Activated CD8-positive, alpha-beta memory T cell treated with anti-CD3 and anti-CD28 coated beads for 1 hour (primary cell): ENCODE data around the gene RTBDN.

Source experiments
- DNase-seq, 2 donors: peaks; one replicate each; pipeline ENCODE4 v3.0.0-alpha.2; 2020; ENCODE audit warnings: low read depth in 1 of 2; ENCODE audit errors: extremely low read depth in 1 of 2

Gene RTBDN

GRCh38 chr19:12834566-12834943 lies at the start of gene RTBDN:
Gene RTBDN (minus strand): TSS chr19:12834579. CDS start chr19:12829979, 4,600 bp downstream.
- DNase-seq, result no peak

- no peak for DNase-seq
Measured at GRCh38 chr19:12882589-12882988, 48.2 kb upstream of the RTBDN start.

- peak; percentile 72 to 74 for DNase-seq
Measured at GRCh38 chr19:12881172-12881808, 46.9 kb upstream of the RTBDN start, which contains the start of gene DNASE2. Gene DNASE2 (minus strand): TSS chr19:12881449. CDS start chr19:12881375, 74 bp downstream.

GRCh38 chr19:12880551-12881171 lies 46.3 kb upstream of the RTBDN start:
- DNase-seq, result no peak

- DNase-seq, result no peak
Measured at GRCh38 chr19:12875086-12875485, 40.7 kb upstream of the RTBDN start.

GRCh38 chr19:12873891-12874745 lies 39.7 kb upstream of the RTBDN start:
- no peak for DNase-seq

DNA sequence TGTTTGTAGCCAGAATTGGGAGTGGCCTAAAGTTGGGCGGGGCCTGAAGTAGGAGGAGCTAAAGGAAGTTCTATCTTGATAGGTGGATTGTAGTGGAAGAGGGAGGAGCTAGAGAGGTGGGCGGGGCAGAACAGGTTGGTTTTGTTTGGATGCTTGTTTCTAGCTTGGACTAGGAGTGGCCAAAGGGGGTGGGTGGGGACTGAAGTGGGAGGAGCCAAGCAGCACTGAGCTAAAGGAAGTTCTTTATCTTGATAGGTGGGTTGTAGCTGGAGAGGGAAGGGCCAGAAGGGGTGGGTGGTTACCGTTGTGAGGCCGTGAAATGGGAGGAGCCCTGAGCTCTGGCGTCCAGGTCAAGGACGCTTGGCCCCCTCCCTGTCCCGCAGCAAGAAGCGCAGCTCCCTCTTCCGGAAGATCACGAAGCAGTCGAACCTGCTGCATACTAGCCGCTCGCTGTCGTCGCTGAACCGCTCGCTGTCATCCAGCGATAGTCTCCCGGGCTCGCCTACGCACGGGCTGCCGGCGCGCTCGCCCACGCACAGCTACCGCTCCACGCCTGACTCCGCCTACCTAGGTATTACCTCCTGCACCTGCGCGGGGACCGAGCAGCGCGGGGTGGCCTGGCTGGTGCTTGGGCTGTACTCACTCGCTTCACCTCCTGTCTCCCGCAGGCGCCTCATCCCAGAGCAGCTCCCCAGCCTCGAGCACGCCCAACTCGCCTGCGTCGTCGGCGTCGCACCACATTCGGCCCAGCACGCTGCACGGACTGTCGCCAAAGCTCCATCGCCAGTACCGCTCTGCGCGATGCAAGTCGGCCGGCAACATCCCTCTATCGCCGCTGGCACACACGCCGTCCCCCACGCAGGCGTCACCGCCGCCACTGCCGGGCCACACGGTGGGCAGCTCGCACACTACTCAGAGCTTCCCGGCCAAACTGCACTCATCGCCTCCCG lies 38.8 kb upstream of the RTBDN start:
- DNase-seq, result peak in 1 of 2 donors; percentile 32

DNA sequence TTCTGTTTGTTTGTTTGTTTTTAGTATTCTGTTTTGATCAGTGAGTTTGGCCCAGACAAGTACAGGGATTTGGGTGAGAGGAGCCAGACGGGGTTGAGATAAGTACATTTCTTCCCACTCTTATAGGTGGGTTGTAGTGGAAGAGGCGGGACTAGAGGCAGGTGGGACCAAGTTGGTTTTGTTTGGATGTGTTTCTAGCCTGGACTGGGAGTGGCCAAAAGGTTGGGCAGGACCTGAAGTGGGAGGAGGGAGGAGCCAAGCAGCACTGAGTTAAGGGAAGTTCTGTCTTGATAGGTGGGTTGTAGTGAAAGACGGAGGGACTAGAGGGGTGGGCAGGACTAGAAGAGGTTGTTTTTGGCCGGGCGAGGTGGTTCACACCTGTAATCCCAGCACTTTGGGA lies 37.9 kb upstream of the RTBDN start:
- DNase-seq, result no peak

GRCh38 chr19:12871681-12872080 lies 37.3 kb upstream of the RTBDN start:
- DNase-seq, result no peak

DNA sequence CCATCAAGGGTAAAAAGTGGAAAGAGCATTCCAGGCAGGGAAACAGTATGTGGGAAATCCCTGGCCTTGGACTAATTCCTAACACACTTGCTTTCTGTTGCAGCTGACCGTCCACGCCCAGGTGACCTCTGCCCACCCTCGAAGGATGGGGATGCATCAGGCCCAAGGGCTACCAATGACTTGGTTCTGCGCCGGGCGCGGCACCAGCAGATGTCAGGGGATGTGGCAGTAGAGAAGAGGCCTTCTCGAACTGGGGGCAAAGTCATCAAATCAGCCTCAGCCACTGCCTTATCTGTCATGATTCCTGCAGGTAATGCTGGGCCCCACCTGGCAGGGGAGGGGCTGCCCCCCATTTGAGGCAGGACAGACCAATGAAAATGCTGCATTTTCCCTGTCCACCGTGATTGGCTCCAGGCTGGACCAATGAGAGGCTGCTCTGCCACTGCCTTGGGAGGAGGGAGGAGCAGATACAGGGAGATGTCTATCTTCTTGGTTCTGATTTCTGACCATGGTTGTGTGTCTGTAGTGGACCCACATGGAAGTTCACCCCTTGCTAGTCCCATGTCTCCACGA lies 34.2 kb upstream of the RTBDN start:
- no peak for DNase-seq

DNA sequence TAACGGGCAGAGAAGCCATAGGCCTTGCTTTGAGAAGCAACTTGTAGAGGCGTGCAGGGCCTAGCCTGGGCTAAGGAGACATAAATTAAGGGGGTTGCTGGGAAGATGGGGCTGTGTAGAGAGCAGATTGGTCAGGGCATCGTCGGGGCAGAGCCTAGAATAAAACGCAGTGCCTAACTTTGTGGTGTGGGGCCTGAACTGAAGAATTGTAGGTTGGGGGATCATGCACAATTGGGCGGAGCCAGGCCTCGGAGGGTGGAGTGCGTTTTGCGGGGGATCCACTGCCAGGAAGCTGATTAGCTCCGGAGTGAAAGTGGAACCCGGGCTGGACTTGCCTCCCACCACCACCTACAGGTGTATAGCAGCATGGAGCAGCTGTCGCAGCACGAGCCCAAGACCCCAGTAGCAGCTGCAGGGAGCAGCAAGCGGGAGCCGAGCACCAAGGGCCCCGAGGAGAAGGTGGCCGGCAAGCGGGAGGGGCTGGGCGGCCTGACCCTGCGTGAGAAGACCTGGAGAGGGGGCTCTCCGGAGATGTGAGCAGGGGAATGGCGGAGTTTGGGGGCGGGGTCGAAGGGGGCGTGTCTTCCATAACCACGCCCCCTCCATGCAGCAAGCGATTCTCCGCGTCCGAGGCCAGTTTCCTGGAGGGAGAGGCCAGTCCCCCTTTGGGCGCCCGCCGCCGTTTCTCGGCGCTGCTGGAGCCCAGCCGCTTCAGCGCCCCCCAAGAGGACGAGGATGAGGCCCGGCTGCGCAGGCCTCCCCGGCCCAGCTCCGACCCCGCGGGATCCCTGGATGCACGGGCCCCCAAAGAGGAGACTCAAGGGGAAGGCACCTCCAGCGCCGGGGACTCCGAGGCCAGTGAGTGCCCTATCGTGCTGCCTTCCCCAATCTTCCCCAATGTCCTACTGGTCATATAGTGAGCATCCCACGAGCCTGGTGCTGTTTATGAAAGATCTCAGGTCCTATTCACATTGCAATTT lies 33.0 kb upstream of the RTBDN start:
- DNase-seq, result peak in 1 of 2 donors; percentile 60

DNA sequence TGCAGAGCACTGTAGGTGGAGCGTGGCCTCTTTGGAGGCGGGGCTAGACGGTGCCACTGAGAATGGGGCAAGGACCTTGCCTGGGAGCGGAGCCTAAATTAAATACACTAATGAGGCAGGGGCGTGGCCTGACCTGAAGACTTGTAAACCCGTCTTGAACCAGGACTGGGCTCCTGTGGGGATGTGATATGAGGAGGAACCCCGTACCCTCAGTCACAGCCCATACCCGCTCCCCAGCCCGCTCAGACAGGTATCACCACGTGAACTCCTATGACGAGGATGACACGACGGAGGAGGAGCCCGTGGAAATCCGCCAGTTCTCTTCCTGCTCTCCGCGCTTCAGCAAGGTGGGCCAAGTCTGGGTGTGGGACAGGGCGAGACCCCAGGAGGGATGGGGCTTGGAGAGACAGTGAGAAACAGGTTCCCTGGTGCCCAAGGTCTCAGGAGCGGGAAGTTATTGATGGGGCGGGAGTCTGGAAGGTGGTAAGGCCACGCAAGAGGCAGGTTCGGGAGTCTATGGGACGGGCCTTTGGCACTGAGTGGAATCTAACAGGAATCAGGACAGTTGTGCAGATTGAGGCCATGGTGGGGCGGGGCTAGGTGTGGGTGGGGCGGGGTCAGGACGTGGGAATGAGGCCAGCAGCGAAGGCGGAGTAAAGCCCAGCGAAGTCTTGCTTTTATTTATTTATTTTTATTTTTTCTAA lies 32.2 kb upstream of the RTBDN start:
- no peak for DNase-seq

- no peak for DNase-seq
Measured at GRCh38 chr19:12865746-12866415, 31.5 kb upstream of the RTBDN start.

- DNase-seq, result no peak
Measured at GRCh38 chr19:12864721-12865715, 30.6 kb upstream of the RTBDN start.

GRCh38 chr19:12864143-12864542 lies 29.8 kb upstream of the RTBDN start:
- DNase-seq, result no peak

- DNase-seq, result no peak
Measured at GRCh38 chr19:12859546-12859945, 25.2 kb upstream of the RTBDN start.
